Daoy (cell line): ENCODE results near the gene ANKFN1. TPM values are rescaled to one million over a fixed set of nuclear protein-coding genes. Genes with fewer than 3 reads are reported as not detected.
"Not testable (repeated sequence)": the region's sequence is repeated elsewhere in the genome, so short reads cannot be mapped to it uniquely, and the experiment has no call there.

Source experiments
- DNase-seq: peaks from one replicate; pipeline ENCODE4 v3.0.0-alpha.2; 2015; ENCODE audit warnings: low read depth
- total RNA-seq: library from RNA; depleted of rRNA; stranded (reverse); fragments of >200 nt; shearing (Covaris generic); gene quantifications from 2 replicates; pipeline ENCODE4 v1.2.3, GENCODE V29; 2014

ANKFN1 gene
- total RNA-seq, 1 experiment from 2014 or later = not detected

- DNase-seq = no peak
Observed at GRCh38 chr17:56325313-56326000, 172.2 kb downstream of the ANKFN1 start.

GRCh38 chr17:56326001-56326359 lies 172.7 kb downstream of the ANKFN1 start:
- DNase-seq = no peak

GRCh38 chr17:56347639-56348038 lies 194.4 kb downstream of the ANKFN1 start:
- DNase-seq = no peak

GRCh38 chr17:56350592-56350991 lies 197.3 kb downstream of the ANKFN1 start:
- DNase-seq = no peak

GRCh38 chr17:56351675-56352074 lies 198.4 kb downstream of the ANKFN1 start:
- DNase-seq = no peak

- DNase-seq = peak; percentile 27
Observed at GRCh38 chr17:56358651-56359050, 205.4 kb downstream of the ANKFN1 start.

- DNase-seq = no peak
Observed at GRCh38 chr17:56359518-56359917, 206.2 kb downstream of the ANKFN1 start.

GRCh38 chr17:56367366-56367765 lies 214.1 kb downstream of the ANKFN1 start:
- no peak for DNase-seq

- DNase-seq = no peak
Observed at GRCh38 chr17:56373981-56374833, 220.9 kb downstream of the ANKFN1 start.

GRCh38 chr17:56389356-56389755 lies 236.1 kb downstream of the ANKFN1 start:
- DNase-seq = no peak

- DNase-seq = no peak
Observed at GRCh38 chr17:56392321-56392720, 239.0 kb downstream of the ANKFN1 start.

- DNase-seq = peak; percentile 7
Observed at GRCh38 chr17:56393156-56393555, 239.9 kb downstream of the ANKFN1 start.

GRCh38 chr17:56395787-56396186 lies 242.5 kb downstream of the ANKFN1 start:
- no peak for DNase-seq

- DNase-seq = no peak
Observed at GRCh38 chr17:56407086-56407485, 253.8 kb downstream of the ANKFN1 start.

- DNase-seq = not testable (repeated sequence)
Observed at GRCh38 chr17:56412356-56412755, 259.1 kb downstream of the ANKFN1 start.

GRCh38 chr17:56416682-56417351 lies 263.5 kb downstream of the ANKFN1 start:
- DNase-seq = no peak

GRCh38 chr17:56424005-56424404 lies 270.7 kb downstream of the ANKFN1 start:
- no peak for DNase-seq

GRCh38 chr17:56424543-56425044 lies 271.3 kb downstream of the ANKFN1 start:
- no peak for DNase-seq

GRCh38 chr17:56425483-56425882 lies 272.2 kb downstream of the ANKFN1 start:
- no peak for DNase-seq

- no peak for DNase-seq
Observed at GRCh38 chr17:56426901-56427300, 273.6 kb downstream of the ANKFN1 start.

- DNase-seq = no peak
Observed at GRCh38 chr17:56431736-56432135, 278.5 kb downstream of the ANKFN1 start.

- no peak for DNase-seq
Observed at GRCh38 chr17:56432443-56432842, 279.2 kb downstream of the ANKFN1 start.
